ENCODE data around the gene ADAM8. TPM values are rescaled to one million over a fixed set of nuclear protein-coding genes. Genes with fewer than 3 reads are reported as not detected.

ADAM8 gene
- total RNA-seq, 2 experiments from 2014 or later = 106 to 115 TPM

DNA sequence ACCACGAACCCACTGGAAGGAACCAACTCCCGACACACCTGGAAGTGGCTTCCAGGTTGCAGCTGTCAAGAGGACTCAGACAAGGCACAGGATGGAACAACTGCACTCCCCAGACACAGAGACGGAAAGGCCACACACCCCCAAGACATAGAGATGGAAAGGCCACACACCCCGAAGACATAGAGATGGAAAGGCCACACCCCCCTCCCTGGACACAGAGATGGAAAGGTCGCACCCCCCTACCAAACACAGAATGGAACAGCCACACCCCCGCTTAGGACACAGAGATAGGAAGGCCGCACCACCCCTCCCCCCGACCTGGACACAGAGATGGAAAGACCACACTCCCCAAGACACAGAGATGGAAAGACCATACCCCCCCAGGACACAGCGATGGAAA is 39.6 kb upstream of the ADAM8 start:
- no peak for ATAC-seq
- H3K4me1 Mint-ChIP-seq (ENCODE audit: low read depth) = peaks cover 8% of the 10 kb centered on the region
- no peak for DNase-seq
- POLR2A ChIA-PET = interaction anchor here (1.0 kb wide), 1 partner anchor 13 kb away, joined by 3 read pairs; no protein-coding TSS in a partner anchor
- H3K27ac Mint-ChIP-seq = no peak overlapping the region
- no peaks in the 10 kb centered on the region for H3K9me3 Mint-ChIP-seq
- H3K27me3 Mint-ChIP-seq = peaks cover 10% of the 10 kb centered on the region
- H3K36me3 Mint-ChIP-seq (ENCODE audit: low read depth) = peaks cover 2% of the 10 kb centered on the region
- no peak overlapping the region for H3K4me3 Mint-ChIP-seq
- CTCF ChIA-PET = interaction anchor here (1.3 to 2.9 kb wide), 5 partner anchors 12 to 71 kb away, joined by 3 to 11 read pairs (median 6); no protein-coding TSS in a partner anchor
- no peak for TF ChIP-seq CTCF (IDR thresholded peaks at IDR 0.05)
- intact Hi-C loops (cut with micrococcal nuclease) = no loop called here

GRCh38 chr10:133315847-133316246 is 39.2 kb upstream of the ADAM8 start:
- ChIA-PET CTCF (interaction anchor here (1.0 to 2.9 kb wide), 6 partner anchors 12 to 71 kb away, joined by 3 to 11 read pairs (median 6); no protein-coding TSS in a partner anchor), POLR2A (interaction anchor here (1.0 kb wide), 1 partner anchor 14 kb away, joined by 3 read pairs; no protein-coding TSS in a partner anchor)
- DNase-seq (no peak), ATAC-seq (peak; percentile 29)
- peaks cover 2% of the 10 kb centered on the region for H3K36me3 Mint-ChIP-seq (ENCODE audit: low read depth)
- no peak overlapping the region for H3K4me3 Mint-ChIP-seq
- H3K27ac Mint-ChIP-seq = no peak overlapping the region
- H3K9me3 Mint-ChIP-seq = no peaks in the 10 kb centered on the region
- H3K27me3 Mint-ChIP-seq = peaks cover 10% of the 10 kb centered on the region
- no peak for TF ChIP-seq CTCF (IDR thresholded peaks at IDR 0.05)
- intact Hi-C loops (cut with micrococcal nuclease) = no loop called here
- peaks cover 8% of the 10 kb centered on the region for H3K4me1 Mint-ChIP-seq (ENCODE audit: low read depth)

GRCh38 chr10:133314911-133315310 is 38.2 kb upstream of the ADAM8 start:
- Mint-ChIP-seq H3K27me3 (peaks cover 6% of the 10 kb centered on the region), H3K36me3 (ENCODE audit: low read depth) (peaks cover 2% of the 10 kb centered on the region), H3K4me3 (no peak overlapping the region), H3K4me1 (ENCODE audit: low read depth) (peaks cover 11% of the 10 kb centered on the region), H3K27ac (no peak overlapping the region), H3K9me3 (no peaks in the 10 kb centered on the region)
- TF ChIP-seq CTCF (IDR thresholded peaks at IDR 0.05) = no peak
- CTCF ChIA-PET = interaction anchor here (1.0 to 2.9 kb wide), 11 partner anchors 9 to 72 kb away, joined by 3 to 11 read pairs (median 4); no protein-coding TSS in a partner anchor
- POLR2A ChIA-PET = no interaction called here
- DNase-seq (no peak), ATAC-seq (no peak)
- intact Hi-C loops (cut with micrococcal nuclease) = no loop called here

GRCh38 chr10:133313192-133313591 is 36.5 kb upstream of the ADAM8 start:
- ChIA-PET POLR2A (no interaction called here), CTCF (interaction anchor here (1.4 to 2.9 kb wide), 3 partner anchors 10 to 16 kb away, joined by 6 to 11 read pairs (median 8); no protein-coding TSS in a partner anchor)
- Mint-ChIP-seq H3K4me3 (no peak overlapping the region), H3K27ac (no peak overlapping the region), H3K9me3 (no peaks in the 10 kb centered on the region), H3K27me3 (no peaks in the 10 kb centered on the region), H3K36me3 (ENCODE audit: low read depth) (peaks cover 3% of the 10 kb centered on the region), H3K4me1 (ENCODE audit: low read depth) (peaks cover 2% of the 10 kb centered on the region)
- TF ChIP-seq CTCF (IDR thresholded peaks at IDR 0.05) = no peak
- ATAC-seq = no peak
- no peak for DNase-seq
- intact Hi-C loops (cut with micrococcal nuclease) = no loop called here

- TF ChIP-seq CTCF (IDR thresholded peaks at IDR 0.05) = no peak
- ATAC-seq (no peak), DNase-seq (no peak)
- H3K4me1 Mint-ChIP-seq (ENCODE audit: low read depth) = peaks cover 2% of the 10 kb centered on the region
- H3K36me3 Mint-ChIP-seq (ENCODE audit: low read depth) = peaks cover 7% of the 10 kb centered on the region
- no peak overlapping the region for H3K4me3 Mint-ChIP-seq
- H3K9me3 Mint-ChIP-seq = no peaks in the 10 kb centered on the region
- H3K27ac Mint-ChIP-seq = no peak overlapping the region
- intact Hi-C loops (cut with micrococcal nuclease) = no loop called here
- ChIA-PET POLR2A (no interaction called here), CTCF (no interaction called here)
- H3K27me3 Mint-ChIP-seq = no peaks in the 10 kb centered on the region
Observed at GRCh38 chr10:133312769-133313145, 36.1 kb upstream of the ADAM8 start.

Data from activated CD8-positive, alpha-beta T cell treated with anti-CD3 and anti-CD28 coated beads for 36 hours (primary cell).